ENCODE measurements around the gene HERC5.

HERC5 gene

GRCh38 chr4:88458104-88458740 lies 1.3 kb downstream of the HERC5 start:
- no peak for DNase-seq (ENCODE audit: extremely low spot score)
- TF ChIP-seq FOXM1 (IDR thresholded peaks at IDR 0.05; ENCODE audit: borderline replicate concordance): no peak
- no peak for TF ChIP-seq L3MBTL2 (conservative IDR thresholded peaks at IDR 0.05)
- no peak for TF ChIP-seq FOXA1 (IDR thresholded peaks at IDR 0.05)
- no peak for TF ChIP-seq LEF1 (IDR thresholded peaks at IDR 0.05; ENCODE audit: borderline replicate concordance)
- no peak for TF ChIP-seq ELF4 (IDR thresholded peaks at IDR 0.05)
- TF ChIP-seq FOXK2 (IDR thresholded peaks at IDR 0.05): no peak
- no peak for TF ChIP-seq NFRKB (IDR thresholded peaks at IDR 0.05)
- TF ChIP-seq HDGF (IDR thresholded peaks at IDR 0.05; ENCODE audit: borderline replicate concordance): no peak
- no peak for TF ChIP-seq TARDBP (IDR thresholded peaks at IDR 0.05)
- no peak for TF ChIP-seq PKNOX1 (IDR thresholded peaks at IDR 0.05)
- TF ChIP-seq SUZ12 (IDR thresholded peaks at IDR 0.05): no peak
- TF ChIP-seq BHLHE40 (IDR thresholded peaks at IDR 0.05; ENCODE audit: borderline replicate concordance): no peak
- no peak for TF ChIP-seq ARNT (IDR thresholded peaks at IDR 0.05)
- no peak for TF ChIP-seq SP1 (IDR thresholded peaks at IDR 0.05)
- no peak for TF ChIP-seq ZNF384 (IDR thresholded peaks at IDR 0.05)
- TF ChIP-seq CTBP1 (IDR thresholded peaks at IDR 0.05; ENCODE audit: borderline replicate concordance): no peak
- ChIA-PET CTCF (no interaction called here), POLR2A (no interaction called here)

- no peak for DNase-seq (ENCODE audit: extremely low spot score)
- TF ChIP-seq TARDBP (IDR thresholded peaks at IDR 0.05): no peak
- no peak for TF ChIP-seq PKNOX1 (IDR thresholded peaks at IDR 0.05)
- no peak for TF ChIP-seq SP1 (IDR thresholded peaks at IDR 0.05)
- TF ChIP-seq SUZ12 (IDR thresholded peaks at IDR 0.05): no peak
- no peak for TF ChIP-seq FOXM1 (IDR thresholded peaks at IDR 0.05; ENCODE audit: borderline replicate concordance)
- TF ChIP-seq HDGF (IDR thresholded peaks at IDR 0.05; ENCODE audit: borderline replicate concordance): no peak
- TF ChIP-seq BHLHE40 (IDR thresholded peaks at IDR 0.05; ENCODE audit: borderline replicate concordance): no peak
- no peak for TF ChIP-seq NFRKB (IDR thresholded peaks at IDR 0.05)
- TF ChIP-seq CTBP1 (IDR thresholded peaks at IDR 0.05; ENCODE audit: borderline replicate concordance): no peak
- TF ChIP-seq ZNF384 (IDR thresholded peaks at IDR 0.05): no peak
- TF ChIP-seq LEF1 (IDR thresholded peaks at IDR 0.05; ENCODE audit: borderline replicate concordance): no peak
- TF ChIP-seq L3MBTL2 (conservative IDR thresholded peaks at IDR 0.05): no peak
- ChIA-PET POLR2A (no interaction called here), CTCF (no interaction called here)
Measured at GRCh38 chr4:88465653-88466192, 8.8 kb downstream of the HERC5 start.

DNA sequence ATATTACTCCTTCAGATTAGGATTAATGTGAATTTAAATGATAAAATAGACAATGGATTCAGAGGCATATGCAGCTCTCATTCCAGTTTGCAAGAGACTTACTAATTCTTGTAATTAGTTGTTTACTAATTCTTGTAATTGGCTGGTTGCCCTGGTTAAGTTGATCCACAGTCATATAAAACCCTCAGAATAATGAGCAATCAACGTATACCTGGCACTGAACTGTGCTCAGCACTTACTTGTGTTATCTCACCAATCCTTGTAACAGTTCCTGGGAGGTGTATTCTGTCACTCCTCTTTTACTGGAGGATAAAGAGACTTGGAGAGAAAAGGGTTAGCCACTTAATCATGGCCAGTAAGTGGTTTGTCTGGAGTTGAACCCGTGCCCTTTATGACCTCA lies 10.5 kb downstream of the HERC5 start:
- TF ChIP-seq BHLHE40 (IDR thresholded peaks at IDR 0.05; ENCODE audit: borderline replicate concordance) (no peak), SP1 (IDR thresholded peaks at IDR 0.05) (no peak), L3MBTL2 (conservative IDR thresholded peaks at IDR 0.05) (no peak), ARNT (IDR thresholded peaks at IDR 0.05) (no peak)
- DNase-seq (ENCODE audit: extremely low spot score): no peak
- POLR2A ChIA-PET: no interaction called here
- CTCF ChIA-PET: interaction anchor here (0.6 kb wide), 1 partner anchor 57 kb away, joined by 7 read pairs; no protein-coding TSS in a partner anchor

- CTCF ChIA-PET: no interaction called here
- POLR2A ChIA-PET: no interaction called here
- DNase-seq (ENCODE audit: extremely low spot score): no peak
- TF ChIP-seq LEF1 (IDR thresholded peaks at IDR 0.05; ENCODE audit: borderline replicate concordance) (no peak), FOXM1 (IDR thresholded peaks at IDR 0.05; ENCODE audit: borderline replicate concordance) (no peak), TARDBP (IDR thresholded peaks at IDR 0.05) (no peak), FOXK2 (IDR thresholded peaks at IDR 0.05) (no peak), BHLHE40 (IDR thresholded peaks at IDR 0.05; ENCODE audit: borderline replicate concordance) (no peak), ARNT (IDR thresholded peaks at IDR 0.05) (no peak), NFRKB (IDR thresholded peaks at IDR 0.05) (no peak), SUZ12 (IDR thresholded peaks at IDR 0.05) (no peak), FOXA1 (IDR thresholded peaks at IDR 0.05) (no peak), ZNF384 (IDR thresholded peaks at IDR 0.05) (no peak), PKNOX1 (IDR thresholded peaks at IDR 0.05) (no peak)
Measured at GRCh38 chr4:88477229-88477860, 20.4 kb downstream of the HERC5 start.

GRCh38 chr4:88478247-88478646 lies 21.3 kb downstream of the HERC5 start:
- CTCF ChIA-PET: no interaction called here
- DNase-seq (ENCODE audit: extremely low spot score): no peak
- POLR2A ChIA-PET: no interaction called here
- no peak for TF ChIP-seq CTBP1 (IDR thresholded peaks at IDR 0.05; ENCODE audit: borderline replicate concordance)
- TF ChIP-seq SUZ12 (IDR thresholded peaks at IDR 0.05): no peak
- no peak for TF ChIP-seq NFRKB (IDR thresholded peaks at IDR 0.05)
- no peak for TF ChIP-seq PKNOX1 (IDR thresholded peaks at IDR 0.05)
- no peak for TF ChIP-seq LEF1 (IDR thresholded peaks at IDR 0.05; ENCODE audit: borderline replicate concordance)
- TF ChIP-seq ARNT (IDR thresholded peaks at IDR 0.05): no peak
- no peak for TF ChIP-seq HDGF (IDR thresholded peaks at IDR 0.05; ENCODE audit: borderline replicate concordance)

All from HEK293T (cell line).